Measurements from ENCODE around the gene GPR162.

- TF ChIP-seq CTCF (conservative IDR thresholded peaks at IDR 0.05; ENCODE audit: low read depth, low read length) (no peak), EZH2 (IDR thresholded peaks at IDR 0.05; ENCODE audit: borderline replicate concordance, low read depth, low read length, poor library complexity, severe bottlenecking) (no peak)
Measured at GRCh38 chr12:6840761-6841515, 19.3 kb downstream of the GPR162 start, which contains the start of gene GNB3.

All from A673 (cell line).